HEK293T (cell line): Measurements from ENCODE around the gene HDAC11.

Experiments used
- ARNT ChIP-seq: fragments of 450-650 bp; IDR thresholded peaks from 2 replicates; pipeline ENCODE4 v1.6.1; 2017; ENCODE audit warnings: mild to moderate bottlenecking
- BHLHE40 ChIP-seq: fragments of 450-650 bp; IDR thresholded peaks from 2 replicates; pipeline ENCODE4 v1.6.1; 2016; ENCODE audit warnings: mild to moderate bottlenecking, moderate library complexity, borderline replicate concordance
- CTBP1 ChIP-seq: fragments of 450-650 bp; IDR thresholded peaks from 2 replicates; pipeline ENCODE4 v1.6.1; 2016; ENCODE audit warnings: borderline replicate concordance
- ELF4 ChIP-seq: fragments of 450-650 bp; IDR thresholded peaks from 2 replicates; pipeline ENCODE4 v1.6.1; 2017; ENCODE audit warnings: antibody characterized with exemption
- FOXA1 ChIP-seq: fragments of 450-650 bp; IDR thresholded peaks from 2 replicates; pipeline ENCODE4 v1.6.1; 2016; ENCODE audit warnings: mild to moderate bottlenecking
- FOXK2 ChIP-seq: fragments of 450-650 bp; IDR thresholded peaks from 2 replicates; pipeline ENCODE4 v1.6.1; 2016; ENCODE audit warnings: mild to moderate bottlenecking
- FOXM1 ChIP-seq: fragments of 450-650 bp; IDR thresholded peaks from 2 replicates; pipeline ENCODE4 v1.6.1; 2017; ENCODE audit warnings: mild to moderate bottlenecking, borderline replicate concordance
- L3MBTL2 ChIP-seq: fragments of 450-650 bp; conservative IDR thresholded peaks from 2 replicates; pipeline ENCODE4 v1.6.1; 2016; ENCODE audit warnings: mild to moderate bottlenecking
- NFRKB ChIP-seq: fragments of 450-650 bp; IDR thresholded peaks from 2 replicates; pipeline ENCODE4 v1.6.1; 2016; ENCODE audit warnings: mild to moderate bottlenecking, moderate library complexity
- SP1 ChIP-seq: fragments of 450-650 bp; IDR thresholded peaks from 2 replicates; pipeline ENCODE4 v1.6.1; 2017
- SUZ12 ChIP-seq: fragments of 450-650 bp; IDR thresholded peaks from 2 replicates; pipeline ENCODE4 v1.6.1; 2016; ENCODE audit warnings: mild to moderate bottlenecking
- TARDBP ChIP-seq: fragments of 450-650 bp; IDR thresholded peaks from 2 replicates; pipeline ENCODE4 v1.6.1; 2016

DNA sequence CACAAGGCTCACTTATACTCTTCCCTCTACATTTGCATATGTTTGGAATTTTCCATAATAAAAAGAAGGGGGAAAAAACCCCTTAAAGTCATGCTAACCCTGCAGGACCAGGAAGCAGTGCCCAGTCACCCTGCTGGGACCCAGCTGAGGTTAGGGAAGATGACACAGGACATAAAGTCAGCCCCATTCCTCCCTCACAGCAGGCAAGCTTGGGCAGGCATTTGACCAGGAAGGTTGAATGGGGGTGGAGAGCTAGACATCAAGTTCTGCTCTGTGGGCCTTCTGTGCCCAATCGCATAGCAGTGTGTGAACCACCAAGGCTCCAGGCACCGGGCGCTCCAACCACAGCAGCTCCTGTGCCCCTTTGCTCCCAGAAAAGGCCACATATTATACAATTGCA, 7.1 kb upstream of the HDAC11 start:
- TF ChIP-seq SP1 (no peak), FOXM1 (no peak), FOXA1 (no peak), ELF4 (no peak), BHLHE40 (no peak), SUZ12 (no peak), TARDBP (no peak), NFRKB (no peak), CTBP1 (no peak), FOXK2 (no peak), L3MBTL2 (no peak), ARNT (no peak)
